Measurements from ENCODE around the gene AQP6. TPM values are rescaled to one million over a fixed set of nuclear protein-coding genes. Genes with fewer than 3 reads are reported as not detected.
A peak's percentile ranks its signal among the peaks of the same experiment; 100 is the strongest.

The AQP6 gene
- total and polyA plus RNA-seq, 5 donors from 2014 or later = not detected

DNA sequence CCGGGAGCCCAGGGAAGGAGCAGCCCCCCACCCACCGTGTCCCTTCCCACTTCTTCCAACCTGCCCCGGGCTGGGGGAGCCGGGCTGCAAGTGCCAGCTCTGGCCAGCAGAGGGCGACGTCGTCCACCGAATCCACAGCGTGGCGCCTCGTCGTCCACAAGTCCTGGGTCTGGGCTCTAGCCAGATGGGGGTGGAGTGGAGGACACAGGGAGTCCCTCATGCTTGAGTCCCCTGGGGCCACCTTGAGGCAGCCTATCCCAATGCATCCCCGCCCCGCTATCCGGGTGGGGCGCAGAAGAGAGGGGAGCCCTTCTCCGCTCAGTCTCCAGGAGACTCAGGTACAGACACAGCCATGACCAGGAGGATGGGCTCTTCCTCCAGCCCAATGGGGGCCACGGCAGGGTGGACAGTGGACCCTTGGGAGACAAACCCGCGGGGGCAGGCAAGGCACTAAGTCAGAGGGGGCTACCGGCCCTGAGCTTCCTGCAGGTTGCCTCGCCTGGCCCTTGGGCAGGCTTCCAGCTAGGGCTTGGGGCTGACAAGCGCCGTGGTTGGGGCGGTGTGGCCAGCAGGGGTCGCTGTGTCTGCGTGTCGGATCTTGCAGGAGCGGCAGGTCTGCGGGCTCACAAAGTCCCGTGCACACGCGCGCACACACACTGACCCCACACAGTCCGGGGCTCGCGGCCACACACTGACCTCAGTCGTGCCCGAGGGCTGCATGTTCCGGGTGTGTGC lies 5.5 kb upstream of the AQP6 start:
- peak overlapping the region; percentile 44 for H3K4me3 ChIP-seq (ENCODE audit: low read depth, low read length)
- H3K9me3 ChIP-seq (ENCODE audit: control insufficient read depth in 2 of 2, low read length in 2 of 2) = no peaks in the 10 kb centered on the region

GRCh38 chr12:49967777-49968250 lies 4.9 kb upstream of the AQP6 start:
- H3K4me3 Mint-ChIP-seq = peak overlapping the region in 2 of 4 donors; percentile 76 to 83
- H3K27me3 ChIP-seq (ENCODE audit: control insufficient read depth, insufficient read depth, low read length) = peaks cover 2% of the 10 kb centered on the region
- H3K36me3 ChIP-seq (ENCODE audit: control insufficient read depth, insufficient read depth, low read length) = no peaks in the 10 kb centered on the region
- H3K27ac Mint-ChIP-seq = no peak overlapping the region
- peaks cover 42% of the 10 kb centered on the region for H3K27me3 Mint-ChIP-seq
- H3K9me3 ChIP-seq (ENCODE audit: control insufficient read depth in 2 of 2, low read length in 2 of 2) = no peaks in the 10 kb centered on the region
- DNase-seq (no peak), ATAC-seq (ENCODE audit: low read depth in 2 of 2) (no peak)
- H3K27ac ChIP-seq (ENCODE audit: insufficient read depth, low read length, poor library complexity, severe bottlenecking) = no peak overlapping the region
- H3K4me1 Mint-ChIP-seq = peaks cover 0 to 6% (median 2%) of the 10 kb centered on the region in 4 donors
- H3K9me3 Mint-ChIP-seq = peaks cover 0 to 1% (median 0%) of the 10 kb centered on the region in 7 donors
- H3K36me3 Mint-ChIP-seq = no peaks in the 10 kb centered on the region
- H3K4me1 ChIP-seq (ENCODE audit: control insufficient read depth, insufficient read depth, low read length, poor library complexity, severe bottlenecking) = peaks cover 11% of the 10 kb centered on the region
- H3K4me3 ChIP-seq (ENCODE audit: low read depth, low read length) = no peak overlapping the region

More for the DNA sequence above, 5.5 kb upstream of the AQP6 start:
- Mint-ChIP-seq H3K27ac (peak overlapping the region in 1 of 3 donors; percentile 52), H3K36me3 (no peaks in the 10 kb centered on the region), H3K9me3 (peaks cover 0 to 1% (median 0%) of the 10 kb centered on the region in 7 donors), H3K4me3 (peak overlapping the region; percentile 58 to 90 (median 80)), H3K27me3 (peaks cover 48% of the 10 kb centered on the region), H3K4me1 (peaks cover 0 to 7% (median 3%) of the 10 kb centered on the region in 4 donors)
- peak; percentile 82 to 92 (median 92) for DNase-seq
- H3K27ac ChIP-seq (ENCODE audit: insufficient read depth, low read length, poor library complexity, severe bottlenecking) = no peak overlapping the region
- H3K4me1 ChIP-seq (ENCODE audit: control insufficient read depth, insufficient read depth, low read length, poor library complexity, severe bottlenecking) = peaks cover 11% of the 10 kb centered on the region
- ATAC-seq (ENCODE audit: low read depth in 2 of 2) = peak; percentile 82 to 84
- H3K36me3 ChIP-seq (ENCODE audit: control insufficient read depth, insufficient read depth, low read length) = no peaks in the 10 kb centered on the region
- H3K27me3 ChIP-seq (ENCODE audit: control insufficient read depth, insufficient read depth, low read length) = peaks cover 2% of the 10 kb centered on the region

DNA sequence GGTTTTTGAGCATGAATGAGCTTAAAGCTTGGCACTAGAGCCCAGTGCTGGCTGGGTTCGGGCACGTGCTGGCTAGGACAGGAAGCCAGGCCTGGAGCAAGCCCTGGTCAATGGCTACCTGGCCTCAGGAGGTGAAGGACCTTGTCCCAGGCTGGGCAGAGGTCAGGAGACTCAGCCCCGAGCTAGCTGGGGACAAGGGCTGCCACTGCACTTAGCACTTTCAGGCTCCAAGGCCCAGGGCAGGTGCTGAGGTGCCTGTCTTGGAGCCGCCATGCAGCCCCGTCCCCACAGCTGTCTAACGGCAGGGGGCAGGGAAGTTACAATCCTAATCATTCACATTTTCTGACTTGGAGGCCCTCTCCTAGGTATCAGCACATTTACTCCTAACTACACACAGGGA lies 4.3 kb upstream of the AQP6 start:
- H3K36me3 ChIP-seq (ENCODE audit: control insufficient read depth, insufficient read depth, low read length) = no peaks in the 10 kb centered on the region
- no peak overlapping the region for H3K4me3 ChIP-seq (ENCODE audit: low read depth, low read length)
- Mint-ChIP-seq H3K4me1 (peaks cover 0 to 6% (median 2%) of the 10 kb centered on the region in 4 donors), H3K27ac (no peak overlapping the region), H3K27me3 (peaks cover 36% of the 10 kb centered on the region), H3K4me3 (no peak overlapping the region), H3K36me3 (no peaks in the 10 kb centered on the region), H3K9me3 (peaks cover 0 to 1% (median 0%) of the 10 kb centered on the region in 7 donors)
- DNase-seq (no peak), ATAC-seq (ENCODE audit: low read depth in 2 of 2) (no peak)
- H3K4me1 ChIP-seq (ENCODE audit: control insufficient read depth, insufficient read depth, low read length, poor library complexity, severe bottlenecking) = peaks cover 11% of the 10 kb centered on the region
- H3K9me3 ChIP-seq (ENCODE audit: control insufficient read depth in 2 of 2, low read length in 2 of 2) = no peaks in the 10 kb centered on the region
- H3K27me3 ChIP-seq (ENCODE audit: control insufficient read depth, insufficient read depth, low read length) = peaks cover 2% of the 10 kb centered on the region
- no peak overlapping the region for H3K27ac ChIP-seq (ENCODE audit: insufficient read depth, low read length, poor library complexity, severe bottlenecking)

DNA sequence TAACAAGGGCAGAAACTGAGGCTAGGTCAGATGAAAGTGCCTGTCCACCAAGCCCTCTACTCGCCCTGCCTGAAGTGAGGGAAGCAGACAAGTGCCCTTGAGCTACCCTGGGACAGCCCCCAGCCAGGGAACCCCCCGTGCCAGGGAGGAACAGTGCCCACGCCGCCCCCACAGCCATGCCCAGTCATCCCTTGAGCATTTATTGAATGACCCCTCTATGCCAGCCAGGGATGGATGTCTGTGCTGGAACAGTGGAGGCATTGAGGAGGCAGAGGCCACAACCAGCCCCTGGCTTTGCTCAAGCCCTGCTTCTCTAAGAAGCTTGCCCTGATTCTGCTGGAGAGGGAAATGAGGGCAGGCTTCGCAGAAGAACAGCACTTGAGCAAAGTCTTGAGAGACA lies 3.7 kb upstream of the AQP6 start:
- Mint-ChIP-seq H3K9me3 (peaks cover 0 to 1% (median 0%) of the 10 kb centered on the region in 7 donors), H3K4me3 (peak overlapping the region in 1 of 4 donors; percentile 14), H3K27ac (no peak overlapping the region), H3K27me3 (peaks cover 30% of the 10 kb centered on the region), H3K36me3 (no peaks in the 10 kb centered on the region), H3K4me1 (peaks cover 0 to 6% (median 2%) of the 10 kb centered on the region in 4 donors)
- Histone ChIP-seq H3K27me3 (ENCODE audit: control insufficient read depth, insufficient read depth, low read length) (peaks cover 2% of the 10 kb centered on the region), H3K36me3 (ENCODE audit: control insufficient read depth, insufficient read depth, low read length) (no peaks in the 10 kb centered on the region), H3K27ac (ENCODE audit: insufficient read depth, low read length, poor library complexity, severe bottlenecking) (no peak overlapping the region), H3K4me3 (ENCODE audit: low read depth, low read length) (no peak overlapping the region), H3K4me1 (ENCODE audit: control insufficient read depth, insufficient read depth, low read length, poor library complexity, severe bottlenecking) (peaks cover 11% of the 10 kb centered on the region), H3K9me3 (ENCODE audit: control insufficient read depth in 2 of 2, low read length in 2 of 2) (no peaks in the 10 kb centered on the region)
- ATAC-seq (ENCODE audit: low read depth in 2 of 2) (no peak), DNase-seq (no peak)

- no peak for DNase-seq
- H3K27me3 ChIP-seq (ENCODE audit: control insufficient read depth, insufficient read depth, low read length) = peaks cover 2% of the 10 kb centered on the region
- no peak overlapping the region for H3K4me3 Mint-ChIP-seq
- H3K36me3 ChIP-seq (ENCODE audit: control insufficient read depth, insufficient read depth, low read length) = no peaks in the 10 kb centered on the region
- H3K9me3 Mint-ChIP-seq = peaks cover 0 to 1% (median 0%) of the 10 kb centered on the region in 7 donors
- peaks cover 11% of the 10 kb centered on the region for H3K4me1 ChIP-seq (ENCODE audit: control insufficient read depth, insufficient read depth, low read length, poor library complexity, severe bottlenecking)
- H3K9me3 ChIP-seq (ENCODE audit: control insufficient read depth in 2 of 2, low read length in 2 of 2) = no peaks in the 10 kb centered on the region
- H3K27me3 Mint-ChIP-seq = peaks cover 22% of the 10 kb centered on the region
- H3K27ac Mint-ChIP-seq = no peak overlapping the region
- no peak overlapping the region for H3K4me3 ChIP-seq (ENCODE audit: low read depth, low read length)
- no peak for ATAC-seq (ENCODE audit: low read depth in 2 of 2)
- H3K4me1 Mint-ChIP-seq = peaks cover 0 to 6% (median 2%) of the 10 kb centered on the region in 4 donors
- H3K36me3 Mint-ChIP-seq = no peaks in the 10 kb centered on the region
- no peak overlapping the region for H3K27ac ChIP-seq (ENCODE audit: insufficient read depth, low read length, poor library complexity, severe bottlenecking)
These were observed 2.9 kb upstream of the AQP6 start for GRCh38 chr12:49969651-49970429.

- H3K36me3 Mint-ChIP-seq = no peaks in the 10 kb centered on the region
- H3K27ac Mint-ChIP-seq = no peak overlapping the region
- Histone ChIP-seq H3K36me3 (ENCODE audit: control insufficient read depth, insufficient read depth, low read length) (no peaks in the 10 kb centered on the region), H3K4me3 (ENCODE audit: low read depth, low read length) (no peak overlapping the region), H3K4me1 (ENCODE audit: control insufficient read depth, insufficient read depth, low read length, poor library complexity, severe bottlenecking) (peaks cover 11% of the 10 kb centered on the region), H3K27me3 (ENCODE audit: control insufficient read depth, insufficient read depth, low read length) (peaks cover 2% of the 10 kb centered on the region), H3K27ac (ENCODE audit: insufficient read depth, low read length, poor library complexity, severe bottlenecking) (no peak overlapping the region), H3K9me3 (ENCODE audit: control insufficient read depth in 2 of 2, low read length in 2 of 2) (no peaks in the 10 kb centered on the region)
- DNase-seq = no peak
- peaks cover 0 to 1% (median 0%) of the 10 kb centered on the region in 7 donors for H3K9me3 Mint-ChIP-seq
- peaks cover 0 to 6% (median 2%) of the 10 kb centered on the region in 4 donors for H3K4me1 Mint-ChIP-seq
- H3K4me3 Mint-ChIP-seq = no peak overlapping the region
- no peak for ATAC-seq (ENCODE audit: low read depth in 2 of 2)
- peaks cover 14% of the 10 kb centered on the region for H3K27me3 Mint-ChIP-seq
These were observed 2.1 kb upstream of the AQP6 start for GRCh38 chr12:49970658-49971057.

GRCh38 chr12:49971141-49971540 lies 1.6 kb upstream of the AQP6 start:
- Histone ChIP-seq H3K4me1 (ENCODE audit: control insufficient read depth, insufficient read depth, low read length, poor library complexity, severe bottlenecking) (peaks cover 11% of the 10 kb centered on the region), H3K27ac (ENCODE audit: insufficient read depth, low read length, poor library complexity, severe bottlenecking) (no peak overlapping the region), H3K4me3 (ENCODE audit: low read depth, low read length) (no peak overlapping the region), H3K9me3 (ENCODE audit: control insufficient read depth in 2 of 2, low read length in 2 of 2) (no peaks in the 10 kb centered on the region), H3K27me3 (ENCODE audit: control insufficient read depth, insufficient read depth, low read length) (peaks cover 2% of the 10 kb centered on the region), H3K36me3 (ENCODE audit: control insufficient read depth, insufficient read depth, low read length) (no peaks in the 10 kb centered on the region)
- no peak for DNase-seq
- Mint-ChIP-seq H3K27me3 (peaks cover 11% of the 10 kb centered on the region), H3K36me3 (no peaks in the 10 kb centered on the region), H3K9me3 (peaks cover 0 to 1% (median 0%) of the 10 kb centered on the region in 7 donors), H3K4me3 (no peak overlapping the region), H3K27ac (no peak overlapping the region), H3K4me1 (peaks cover 0 to 6% (median 2%) of the 10 kb centered on the region in 4 donors)
- no peak for ATAC-seq (ENCODE audit: low read depth in 2 of 2)

All from CD4-positive, CD25-positive, alpha-beta regulatory T cell (primary cell).